Stimulated activated naive CD8-positive, alpha-beta T cell treated with anti-CD3 and anti-CD28 coated beads, Interleukin-15, amount 100 ng/mL, for 72 hours (primary cell): Measurements from ENCODE around the gene CDH4.

Experiments used
- ATAC-seq: fragments of 150-1000 bp; cut with Tn5 transposase; 2 replicates; pipeline ENCODE4 v1.10.0; 2021; ENCODE audit warnings: mild to moderate bottlenecking, moderate library complexity
- DNase-seq, 2 donors: peaks; one replicate each; pipeline ENCODE4 v3.0.0; 2021 to 2022
- H3K27ac Mint-ChIP-seq, 2 donors: one replicate each; pipeline ENCODE4 v1.8.0; 2022; ENCODE audit warnings: mild to moderate bottlenecking in 2 of 2, mixed read lengths in 2 of 2, moderate library complexity in 2 of 2
- H3K27me3 Mint-ChIP-seq: one replicate; pipeline ENCODE4 v1.8.0; 2022; ENCODE audit warnings: mixed read lengths
- H3K4me1 Mint-ChIP-seq: one replicate; pipeline ENCODE4 v1.8.0; 2022; ENCODE audit warnings: mild to moderate bottlenecking, mixed read lengths
- H3K4me3 Mint-ChIP-seq, 2 donors: one replicate each; pipeline ENCODE4 v1.8.0; 2022; ENCODE audit warnings: mild to moderate bottlenecking in 2 of 2, mixed read lengths in 2 of 2, moderate library complexity in 1 of 2
- H3K9me3 Mint-ChIP-seq, 2 donors: one replicate each; pipeline ENCODE4 v1.8.0; 2022; ENCODE audit warnings: mixed read lengths in 2 of 2

CDH4 gene

DNA sequence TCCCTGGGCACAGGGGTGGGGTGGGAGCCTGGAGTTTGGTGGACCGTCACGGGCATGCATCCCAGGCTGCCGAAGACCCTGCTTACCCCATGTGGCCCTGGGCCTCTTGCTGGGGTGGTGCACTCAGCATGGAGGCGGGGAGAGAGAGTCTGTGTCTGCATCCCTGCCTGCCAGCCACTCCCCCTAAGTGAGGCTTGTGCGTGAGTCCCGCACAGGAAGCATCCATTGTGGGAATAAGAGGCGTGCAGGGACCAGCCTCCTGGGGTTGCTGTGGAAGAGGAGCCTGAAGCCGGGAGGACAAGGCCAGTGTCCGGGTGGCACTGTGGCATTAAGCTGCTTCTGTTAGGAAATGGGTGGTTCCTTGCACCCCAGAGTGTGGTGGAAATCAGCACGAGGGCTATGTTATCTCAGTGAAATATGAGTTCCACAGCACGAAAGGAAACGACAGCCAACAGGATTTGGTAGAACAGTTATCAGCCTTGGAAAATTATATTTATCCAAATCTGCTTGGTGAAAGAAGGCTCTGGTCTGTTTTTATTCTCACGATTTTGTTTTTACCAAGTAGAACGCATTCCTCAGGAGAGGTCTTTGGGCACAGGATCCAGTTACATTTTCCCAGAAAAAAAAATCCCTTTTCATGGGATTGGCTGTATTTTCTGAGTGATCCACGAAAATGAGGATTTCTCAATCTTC lies 35.7 kb downstream of the CDH4 start:
- Mint-ChIP-seq H3K4me1 (no peaks in the 10 kb centered on the region), H3K4me3 (no peak overlapping the region), H3K9me3 (peaks cover under 1 to 2% of the 10 kb centered on the region in 2 donors), H3K27me3 (no peaks in the 10 kb centered on the region), H3K27ac (no peak overlapping the region)
- DNase-seq (no peak), ATAC-seq (no peak)

DNA sequence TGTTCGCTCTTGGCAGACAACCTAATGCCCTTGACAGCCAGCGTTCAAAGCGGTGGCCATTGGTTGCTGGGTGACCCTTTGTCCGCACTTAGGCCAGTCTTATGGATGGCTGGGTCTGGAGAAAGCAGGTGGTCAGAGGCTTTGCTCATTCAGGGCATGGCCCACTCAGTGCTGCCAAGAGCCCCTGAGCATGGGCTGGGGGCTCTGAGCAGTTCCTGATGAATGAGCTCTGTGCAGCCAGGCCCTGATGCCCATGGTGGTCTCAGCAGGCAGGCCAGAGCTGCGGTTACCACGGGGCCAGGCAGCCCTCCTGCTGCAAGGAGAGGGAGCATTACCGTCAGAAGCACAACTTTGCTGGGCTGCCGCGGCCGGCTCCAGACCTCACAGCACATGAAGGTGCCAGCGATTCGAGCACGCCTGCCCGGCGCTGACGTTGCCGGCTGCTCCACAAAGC lies 36.3 kb downstream of the CDH4 start:
- no peak for ATAC-seq
- Mint-ChIP-seq H3K9me3 (no peaks in the 10 kb centered on the region), H3K27ac (no peak overlapping the region), H3K27me3 (no peaks in the 10 kb centered on the region), H3K4me1 (no peaks in the 10 kb centered on the region), H3K4me3 (no peak overlapping the region)
- DNase-seq: no peak

DNA sequence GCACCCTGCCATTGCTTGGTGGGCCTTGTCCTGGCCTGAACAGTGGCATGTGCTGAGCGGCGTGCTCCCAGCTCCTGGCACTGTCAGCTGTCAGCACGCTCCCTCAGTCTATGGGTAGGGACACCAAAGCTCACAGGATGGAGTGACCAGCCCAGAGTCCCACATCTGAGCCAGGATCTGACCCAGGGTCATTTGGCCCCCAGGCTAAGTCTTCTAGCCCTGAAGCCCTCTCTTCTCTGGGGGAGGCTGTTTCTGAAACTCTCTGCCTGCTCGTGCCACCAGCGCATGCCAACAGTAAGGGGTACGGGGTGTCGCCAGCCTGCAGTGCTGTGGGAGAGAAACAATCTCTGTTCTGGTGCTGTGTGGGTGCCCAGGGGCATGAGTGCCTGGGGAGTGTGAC lies 37.1 kb downstream of the CDH4 start:
- H3K4me3 Mint-ChIP-seq: no peak overlapping the region
- H3K9me3 Mint-ChIP-seq: no peaks in the 10 kb centered on the region
- no peak for ATAC-seq
- no peaks in the 10 kb centered on the region for H3K4me1 Mint-ChIP-seq
- no peak overlapping the region for H3K27ac Mint-ChIP-seq
- H3K27me3 Mint-ChIP-seq: no peaks in the 10 kb centered on the region
- DNase-seq: no peak

DNA sequence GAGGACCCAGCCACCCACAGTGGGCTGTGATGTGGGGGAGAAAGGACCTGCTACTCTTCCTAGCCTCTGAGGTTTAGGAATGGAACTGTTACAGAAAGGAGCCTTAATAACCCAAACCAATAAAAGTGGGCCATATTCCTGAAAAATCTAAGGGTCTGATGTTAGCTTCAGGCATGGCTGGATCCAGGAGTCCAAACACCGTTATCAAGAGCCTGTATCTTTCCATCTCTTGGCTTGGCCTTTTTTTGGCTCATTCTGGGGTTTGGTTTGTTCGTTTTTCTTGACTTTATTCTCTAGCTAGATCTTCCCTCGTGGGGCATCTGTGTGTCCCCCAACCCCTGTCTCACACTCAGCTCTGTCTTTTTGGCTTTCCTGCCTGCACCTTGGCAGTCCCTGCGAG lies 38.7 kb downstream of the CDH4 start:
- Mint-ChIP-seq H3K4me3 (no peak overlapping the region), H3K27me3 (no peaks in the 10 kb centered on the region), H3K27ac (no peak overlapping the region), H3K4me1 (no peaks in the 10 kb centered on the region), H3K9me3 (no peaks in the 10 kb centered on the region)
- DNase-seq (no peak), ATAC-seq (no peak)

DNA sequence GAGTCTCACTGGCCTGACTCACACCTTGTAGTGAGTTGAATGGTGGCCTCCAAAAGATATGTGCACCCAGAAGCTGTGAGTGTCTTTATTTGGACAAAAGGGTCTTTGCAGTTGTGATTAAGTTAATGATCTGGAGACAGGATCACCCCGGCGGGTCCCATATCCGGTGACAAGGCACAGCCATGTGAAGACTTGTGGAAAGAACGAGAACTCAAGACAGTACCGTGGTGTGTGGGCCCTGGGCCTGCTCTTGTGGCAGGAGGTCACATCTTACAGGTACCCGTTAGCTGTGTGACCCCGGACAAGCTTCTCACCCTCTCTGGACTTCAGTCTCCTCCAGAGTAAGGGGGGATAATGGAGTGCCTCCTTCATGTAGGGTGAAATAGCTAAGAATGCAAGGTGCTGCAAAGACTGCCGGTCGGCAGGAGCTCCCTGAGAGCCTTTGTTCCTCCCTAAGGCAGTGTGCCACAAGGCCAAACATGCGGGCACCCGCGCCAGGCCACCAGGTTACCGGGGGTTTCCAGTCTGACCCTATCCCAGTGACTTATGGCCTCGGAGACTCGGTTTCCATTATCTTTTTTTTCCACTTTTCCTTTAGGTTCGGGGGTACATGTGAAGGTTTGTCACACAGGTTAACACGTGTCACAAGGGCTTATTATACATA lies 39.2 kb downstream of the CDH4 start:
- DNase-seq: no peak
- Mint-ChIP-seq H3K4me1 (no peaks in the 10 kb centered on the region), H3K9me3 (no peaks in the 10 kb centered on the region), H3K27me3 (no peaks in the 10 kb centered on the region), H3K27ac (no peak overlapping the region), H3K4me3 (no peak overlapping the region)
- ATAC-seq: no peak

DNA sequence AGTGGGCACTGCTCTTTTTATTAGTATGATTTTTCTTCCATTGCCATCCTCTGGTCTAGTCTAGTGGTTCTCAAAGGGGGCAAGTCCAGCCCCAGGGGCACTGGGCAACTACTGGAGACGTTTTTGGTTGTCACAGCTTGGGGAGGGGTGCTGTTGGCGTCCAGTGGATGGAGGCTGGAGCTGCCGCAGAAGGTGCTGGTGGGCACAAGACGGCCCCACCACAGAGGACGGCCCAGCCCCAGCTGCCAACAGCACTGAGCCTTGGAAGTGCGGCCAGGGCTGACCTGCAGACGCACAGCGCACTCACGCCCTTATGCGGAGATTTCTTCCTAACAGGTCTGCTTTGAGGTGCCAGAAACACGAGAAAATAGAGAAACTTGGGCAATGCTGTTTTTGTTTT lies 40.3 kb downstream of the CDH4 start:
- DNase-seq (no peak), ATAC-seq (no peak)
- Mint-ChIP-seq H3K27ac (peak overlapping the region in 1 of 2 donors; percentile 80), H3K27me3 (no peaks in the 10 kb centered on the region), H3K4me1 (no peaks in the 10 kb centered on the region), H3K4me3 (no peak overlapping the region), H3K9me3 (no peaks in the 10 kb centered on the region)

DNA sequence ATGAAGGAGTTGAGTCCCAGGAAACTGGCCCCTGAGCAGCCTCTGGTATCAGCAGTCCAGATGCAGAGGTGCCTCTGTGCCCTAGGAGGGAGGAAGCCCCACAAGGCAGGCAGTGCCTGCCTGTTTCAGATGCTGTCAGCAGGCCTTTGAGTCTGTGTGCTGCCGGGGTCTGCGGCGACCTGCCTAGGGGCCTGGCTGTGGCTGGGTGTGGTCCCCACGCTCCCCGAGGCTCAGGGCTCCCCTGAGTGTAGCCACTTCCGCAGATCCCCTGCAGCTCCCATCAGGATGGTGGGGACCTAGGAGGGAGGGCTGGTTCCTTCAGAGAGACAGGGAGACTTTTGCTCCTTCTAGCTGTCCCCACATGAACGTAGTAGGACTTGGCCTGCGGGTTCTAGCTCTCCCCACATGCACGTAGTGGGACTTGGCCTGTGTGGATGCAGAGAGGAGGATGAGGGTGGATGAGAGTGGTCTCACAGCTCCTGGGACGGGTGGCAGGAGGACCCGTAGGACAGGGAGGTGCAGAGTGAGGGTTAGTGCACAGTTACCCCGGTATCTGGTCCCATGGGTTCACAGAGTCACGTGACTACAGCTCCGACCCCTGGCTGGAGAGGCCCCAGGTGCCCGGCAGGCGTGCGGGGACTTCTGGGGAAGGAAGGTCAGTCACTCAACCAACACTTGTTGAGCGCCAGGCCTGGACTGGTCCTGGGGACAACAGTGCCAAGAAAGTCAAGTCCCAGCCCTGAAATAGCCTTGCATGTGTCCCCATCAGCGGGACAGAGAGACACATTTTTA lies 41.0 kb downstream of the CDH4 start:
- Mint-ChIP-seq H3K27ac (no peak overlapping the region), H3K9me3 (no peaks in the 10 kb centered on the region), H3K4me1 (no peaks in the 10 kb centered on the region), H3K4me3 (no peak overlapping the region), H3K27me3 (no peaks in the 10 kb centered on the region)
- no peak for DNase-seq
- ATAC-seq: no peak

DNA sequence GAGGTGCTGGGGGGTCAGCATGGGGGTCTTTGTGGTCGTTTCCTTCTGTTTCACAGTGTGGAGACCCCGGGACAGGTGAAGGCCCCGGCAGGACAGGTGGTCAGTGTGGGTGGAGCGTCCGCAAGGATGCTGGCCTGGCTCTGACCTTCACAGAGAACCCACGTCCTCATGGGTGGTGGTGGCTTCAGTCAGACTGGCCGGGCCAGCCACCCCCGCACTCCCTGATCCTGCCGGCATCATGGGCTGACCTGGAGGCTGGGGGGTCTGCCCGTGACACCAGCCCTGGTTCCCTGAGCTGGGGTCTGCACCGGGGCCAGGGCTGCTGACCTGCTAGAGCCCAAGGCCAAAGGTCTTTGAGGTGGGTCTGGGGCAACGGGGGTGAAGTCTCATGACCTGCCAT lies 41.9 kb downstream of the CDH4 start:
- no peaks in the 10 kb centered on the region for H3K4me1 Mint-ChIP-seq

DNA sequence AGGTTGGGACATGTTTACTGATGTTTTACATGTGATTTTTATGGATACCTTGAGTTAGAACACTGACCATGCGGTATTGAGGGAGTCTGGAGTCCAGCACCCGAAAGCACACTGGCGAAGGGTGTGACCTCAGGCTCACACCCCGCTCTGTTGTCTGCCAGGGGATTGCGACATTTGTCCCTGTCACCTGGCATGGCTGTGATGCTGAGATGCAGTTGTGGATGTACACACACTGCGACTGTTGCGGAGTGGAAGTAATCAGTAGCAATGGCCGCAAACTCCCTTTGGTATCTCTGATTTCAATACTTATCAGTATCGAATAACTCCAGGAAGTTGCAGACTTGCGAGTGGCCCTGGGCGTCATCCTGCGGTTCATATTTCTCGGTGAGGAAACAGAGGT lies 43.2 kb downstream of the CDH4 start:
- no peaks in the 10 kb centered on the region for H3K4me1 Mint-ChIP-seq
- no peaks in the 10 kb centered on the region for H3K9me3 Mint-ChIP-seq
- H3K4me3 Mint-ChIP-seq: no peak overlapping the region
- no peak overlapping the region for H3K27ac Mint-ChIP-seq
- H3K27me3 Mint-ChIP-seq: no peaks in the 10 kb centered on the region
- no peak for DNase-seq
- no peak for ATAC-seq

More for the DNA sequence above, 41.9 kb downstream of the CDH4 start:
- no peak overlapping the region for H3K27ac Mint-ChIP-seq
- H3K9me3 Mint-ChIP-seq: no peaks in the 10 kb centered on the region
- ATAC-seq (no peak), DNase-seq (no peak)
- no peaks in the 10 kb centered on the region for H3K27me3 Mint-ChIP-seq
- H3K4me3 Mint-ChIP-seq: no peak overlapping the region

DNA sequence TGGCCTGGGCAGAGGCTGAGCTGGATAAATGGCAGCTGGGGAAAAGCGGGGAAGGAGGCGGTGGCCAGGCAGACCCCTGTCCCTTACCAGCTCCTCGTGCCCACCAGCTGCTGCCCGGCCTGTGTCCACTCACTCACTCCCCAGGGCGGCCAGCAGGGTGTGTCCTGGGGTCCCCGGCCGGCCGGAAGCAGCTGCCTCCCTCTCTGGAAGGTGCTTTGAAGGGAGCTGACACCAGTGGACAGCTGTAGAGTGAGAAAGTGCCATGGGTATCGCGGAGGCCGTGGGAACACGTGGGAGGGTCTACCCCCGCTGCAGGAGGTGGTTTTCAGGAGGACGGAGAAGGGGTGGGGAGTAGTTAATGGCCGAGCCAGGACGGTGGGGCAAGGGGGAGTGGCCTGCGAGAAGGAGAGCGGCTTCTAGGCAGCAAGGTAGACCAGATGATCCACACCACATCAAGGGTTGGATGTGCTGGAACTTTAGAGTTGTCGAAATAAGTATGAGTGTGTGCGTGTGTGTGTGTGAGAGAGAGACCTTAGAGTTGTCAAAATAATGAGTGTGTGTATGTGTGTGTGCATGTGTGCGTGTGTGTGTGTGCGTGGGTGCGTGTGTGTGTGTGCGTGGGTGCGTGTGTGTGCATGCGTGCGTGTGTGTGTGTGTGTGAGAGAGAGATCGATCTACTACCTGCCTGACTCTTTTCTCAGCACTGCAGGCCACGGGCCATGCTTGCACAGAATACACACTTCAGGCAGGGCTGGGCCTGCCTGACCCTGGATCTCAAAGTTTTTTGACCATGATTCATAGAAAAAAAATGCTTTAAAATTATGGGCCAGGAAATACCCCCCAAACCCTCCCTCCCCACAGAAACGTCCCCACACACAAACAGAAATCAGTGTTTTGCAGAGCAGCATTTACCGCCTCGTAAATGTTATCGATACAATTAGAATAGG lies 43.9 kb downstream of the CDH4 start:
- Mint-ChIP-seq H3K27ac (no peak overlapping the region), H3K4me1 (no peaks in the 10 kb centered on the region)
- ATAC-seq: no peak

DNA sequence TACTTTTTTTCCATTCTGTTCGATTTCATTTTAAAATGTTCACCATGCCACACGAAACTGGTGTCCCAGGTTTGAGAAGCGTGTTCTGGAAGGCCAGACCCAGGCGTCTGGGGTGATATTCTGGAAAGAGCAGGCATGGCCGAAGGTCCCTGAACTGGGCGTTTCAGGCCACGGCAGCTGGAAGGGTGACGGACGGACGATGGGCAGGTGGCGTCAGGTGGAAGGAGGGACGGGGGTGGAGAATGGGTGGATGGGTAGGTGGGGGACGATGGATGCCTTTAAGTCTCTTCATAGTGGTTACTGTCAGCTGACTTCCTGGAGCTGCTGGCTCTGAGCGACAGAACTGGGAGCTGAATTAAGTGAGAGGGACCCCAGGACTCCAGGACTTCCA lies 44.6 kb downstream of the CDH4 start:
- H3K4me3 Mint-ChIP-seq: no peak overlapping the region
- H3K27me3 Mint-ChIP-seq: no peaks in the 10 kb centered on the region
- DNase-seq (no peak), ATAC-seq (no peak)
- H3K4me1 Mint-ChIP-seq: no peaks in the 10 kb centered on the region
- peak overlapping the region in 1 of 2 donors; percentile 80 for H3K27ac Mint-ChIP-seq
- H3K9me3 Mint-ChIP-seq: no peaks in the 10 kb centered on the region

More for the DNA sequence above, 43.9 kb downstream of the CDH4 start:
- Mint-ChIP-seq H3K9me3 (no peaks in the 10 kb centered on the region), H3K4me3 (no peak overlapping the region), H3K27me3 (no peaks in the 10 kb centered on the region)
- DNase-seq: no peak

DNA sequence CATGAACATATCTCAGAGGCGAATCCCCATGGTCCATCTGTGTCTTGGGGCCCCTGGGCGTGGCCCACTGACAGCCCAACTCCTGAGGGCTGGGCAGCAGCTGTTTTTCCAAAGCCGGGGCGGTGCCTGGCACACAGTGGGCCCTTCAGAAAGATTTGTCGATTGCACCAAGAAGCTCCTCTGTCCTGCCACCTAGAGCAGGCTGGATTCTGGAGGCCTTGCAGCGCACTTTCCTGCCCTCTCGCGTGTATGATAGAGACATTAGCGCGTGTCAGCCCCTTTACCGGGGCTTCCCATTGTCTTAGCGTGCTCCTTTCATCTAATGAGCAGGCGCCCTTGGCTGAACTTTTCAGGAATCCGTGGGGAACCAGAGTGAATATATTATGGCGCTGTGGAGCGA lies 45.4 kb downstream of the CDH4 start:
- DNase-seq: no peak
- Mint-ChIP-seq H3K27ac (no peak overlapping the region), H3K9me3 (no peaks in the 10 kb centered on the region), H3K4me3 (no peak overlapping the region), H3K27me3 (no peaks in the 10 kb centered on the region), H3K4me1 (no peaks in the 10 kb centered on the region)
- ATAC-seq: no peak

DNA sequence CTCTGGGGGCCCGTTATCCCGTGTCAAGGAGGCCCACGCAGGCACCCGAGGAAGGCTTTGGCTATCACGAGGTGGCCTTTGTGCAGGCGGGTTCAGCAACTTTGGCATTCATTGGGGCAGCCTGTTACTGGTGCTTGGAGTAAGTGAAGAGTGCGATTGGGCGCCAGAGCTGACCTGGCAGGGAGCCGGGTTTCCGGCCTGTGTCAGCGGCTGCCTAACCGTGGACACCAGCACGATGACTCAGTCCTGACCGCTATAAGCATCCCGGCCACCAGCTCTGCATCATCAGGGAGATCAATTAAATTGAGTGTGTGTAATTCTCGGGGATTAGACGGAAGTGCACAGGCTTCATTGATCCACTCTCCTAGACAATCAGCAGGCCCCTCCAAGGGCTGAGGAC lies 45.9 kb downstream of the CDH4 start:
- no peak for ATAC-seq
- no peaks in the 10 kb centered on the region for H3K9me3 Mint-ChIP-seq

DNA sequence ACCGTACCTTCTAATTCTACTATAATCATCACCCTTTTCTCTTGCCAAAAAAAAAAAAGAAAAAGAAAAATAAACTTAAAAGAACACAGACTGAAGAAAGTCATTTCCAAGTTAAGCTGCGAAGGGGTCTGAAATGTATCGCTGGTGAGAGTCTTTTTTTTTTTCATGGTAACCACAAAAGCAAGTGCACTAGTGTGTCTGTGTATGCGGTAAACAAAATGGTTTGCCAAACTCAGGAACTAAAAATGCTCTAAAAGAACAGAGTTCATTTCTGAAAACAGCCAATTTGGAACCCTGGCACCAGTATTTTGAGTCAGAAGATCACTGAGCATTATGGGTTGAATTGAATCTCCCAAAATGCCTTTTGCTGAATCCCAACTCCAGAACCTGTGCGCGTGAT lies 46.6 kb downstream of the CDH4 start:
- H3K4me3 Mint-ChIP-seq: no peak overlapping the region
- H3K27me3 Mint-ChIP-seq: no peaks in the 10 kb centered on the region
- no peak for ATAC-seq

More for the DNA sequence above, 45.9 kb downstream of the CDH4 start:
- no peaks in the 10 kb centered on the region for H3K4me1 Mint-ChIP-seq
- no peaks in the 10 kb centered on the region for H3K27me3 Mint-ChIP-seq
- H3K4me3 Mint-ChIP-seq: no peak overlapping the region
- H3K27ac Mint-ChIP-seq: peak overlapping the region in 1 of 2 donors; percentile 71
- no peak for DNase-seq

DNA sequence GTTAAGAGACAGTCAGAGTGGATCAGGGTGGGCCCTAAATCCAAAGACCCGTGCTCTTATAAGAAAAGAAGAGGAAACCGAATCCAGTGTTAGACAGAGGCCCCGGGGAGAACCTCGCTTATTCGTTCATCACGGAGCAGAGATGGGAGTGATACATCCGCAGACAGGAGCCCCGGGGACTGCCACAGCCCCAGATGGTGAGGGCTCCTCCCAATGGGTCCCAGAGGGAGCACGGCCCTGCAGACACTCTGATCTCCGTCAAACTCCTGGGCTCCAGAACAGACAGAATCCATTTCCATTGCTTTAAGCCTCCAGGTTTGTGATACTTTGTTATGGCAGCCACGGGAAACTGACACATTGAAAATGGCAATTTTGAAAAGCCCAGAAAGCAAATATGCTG lies 47.0 kb downstream of the CDH4 start:
- no peak overlapping the region for H3K27ac Mint-ChIP-seq
- no peaks in the 10 kb centered on the region for H3K27me3 Mint-ChIP-seq
- DNase-seq (no peak), ATAC-seq (no peak)
- no peaks in the 10 kb centered on the region for H3K9me3 Mint-ChIP-seq
- H3K4me3 Mint-ChIP-seq: no peak overlapping the region
- no peaks in the 10 kb centered on the region for H3K4me1 Mint-ChIP-seq

More for the DNA sequence above, 46.6 kb downstream of the CDH4 start:
- no peak for DNase-seq
- Mint-ChIP-seq H3K9me3 (no peaks in the 10 kb centered on the region), H3K4me1 (no peaks in the 10 kb centered on the region), H3K27ac (no peak overlapping the region)
